Measurements from ENCODE around the gene RPTN.

RPTN gene, protein sequence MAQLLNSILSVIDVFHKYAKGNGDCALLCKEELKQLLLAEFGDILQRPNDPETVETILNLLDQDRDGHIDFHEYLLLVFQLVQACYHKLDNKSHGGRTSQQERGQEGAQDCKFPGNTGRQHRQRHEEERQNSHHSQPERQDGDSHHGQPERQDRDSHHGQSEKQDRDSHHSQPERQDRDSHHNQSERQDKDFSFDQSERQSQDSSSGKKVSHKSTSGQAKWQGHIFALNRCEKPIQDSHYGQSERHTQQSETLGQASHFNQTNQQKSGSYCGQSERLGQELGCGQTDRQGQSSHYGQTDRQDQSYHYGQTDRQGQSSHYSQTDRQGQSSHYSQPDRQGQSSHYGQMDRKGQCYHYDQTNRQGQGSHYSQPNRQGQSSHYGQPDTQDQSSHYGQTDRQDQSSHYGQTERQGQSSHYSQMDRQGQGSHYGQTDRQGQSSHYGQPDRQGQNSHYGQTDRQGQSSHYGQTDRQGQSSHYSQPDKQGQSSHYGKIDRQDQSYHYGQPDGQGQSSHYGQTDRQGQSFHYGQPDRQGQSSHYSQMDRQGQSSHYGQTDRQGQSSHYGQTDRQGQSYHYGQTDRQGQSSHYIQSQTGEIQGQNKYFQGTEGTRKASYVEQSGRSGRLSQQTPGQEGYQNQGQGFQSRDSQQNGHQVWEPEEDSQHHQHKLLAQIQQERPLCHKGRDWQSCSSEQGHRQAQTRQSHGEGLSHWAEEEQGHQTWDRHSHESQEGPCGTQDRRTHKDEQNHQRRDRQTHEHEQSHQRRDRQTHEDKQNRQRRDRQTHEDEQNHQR

DNA sequence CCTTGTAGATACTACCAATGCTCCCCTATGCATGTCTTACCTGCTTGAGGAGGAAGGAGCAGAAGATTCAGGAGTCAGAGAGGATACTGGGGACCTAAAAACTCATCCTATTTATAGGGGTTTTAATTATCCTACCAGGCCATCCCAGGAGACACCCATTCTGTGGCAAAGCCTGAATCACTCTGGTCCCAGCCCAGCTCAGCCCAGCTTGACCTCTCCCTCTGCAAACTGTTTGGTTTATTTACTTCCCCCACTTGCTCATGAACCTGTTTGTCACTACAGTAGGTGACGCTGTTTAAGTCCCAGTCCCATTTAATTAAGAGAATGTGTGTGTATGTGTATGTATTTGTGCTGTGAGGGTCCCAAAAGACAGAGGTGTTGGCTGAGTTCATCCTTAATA lies at the start of gene RPTN:
RPTN (minus strand) TSS at position 85 of the 400 bp plus-strand sequence. CDS start 1,339 bp downstream, outside the sequence.
- DNase-seq (ENCODE audit: low spot score), result no peak

DNA sequence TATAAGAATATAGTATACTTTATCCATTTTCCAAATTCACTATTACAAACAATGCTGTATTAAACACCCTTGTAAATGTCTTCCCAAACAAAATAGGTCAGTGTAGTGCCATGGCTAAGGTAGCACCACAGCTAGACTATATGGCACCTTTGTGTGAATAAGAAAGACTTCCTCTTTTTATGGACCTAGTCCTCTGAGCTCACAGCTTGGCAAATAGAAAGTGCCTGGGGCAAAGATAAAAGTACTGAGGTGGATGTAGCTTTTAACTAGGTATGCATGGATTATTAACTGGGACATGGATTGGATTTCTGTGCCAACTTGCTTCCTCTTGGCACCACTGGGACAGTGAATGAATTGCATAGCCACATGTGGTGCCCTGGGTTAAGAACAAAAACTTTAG lies 40.0 kb upstream of the RPTN start:
- DNase-seq (ENCODE audit: low spot score), result no peak

DNA sequence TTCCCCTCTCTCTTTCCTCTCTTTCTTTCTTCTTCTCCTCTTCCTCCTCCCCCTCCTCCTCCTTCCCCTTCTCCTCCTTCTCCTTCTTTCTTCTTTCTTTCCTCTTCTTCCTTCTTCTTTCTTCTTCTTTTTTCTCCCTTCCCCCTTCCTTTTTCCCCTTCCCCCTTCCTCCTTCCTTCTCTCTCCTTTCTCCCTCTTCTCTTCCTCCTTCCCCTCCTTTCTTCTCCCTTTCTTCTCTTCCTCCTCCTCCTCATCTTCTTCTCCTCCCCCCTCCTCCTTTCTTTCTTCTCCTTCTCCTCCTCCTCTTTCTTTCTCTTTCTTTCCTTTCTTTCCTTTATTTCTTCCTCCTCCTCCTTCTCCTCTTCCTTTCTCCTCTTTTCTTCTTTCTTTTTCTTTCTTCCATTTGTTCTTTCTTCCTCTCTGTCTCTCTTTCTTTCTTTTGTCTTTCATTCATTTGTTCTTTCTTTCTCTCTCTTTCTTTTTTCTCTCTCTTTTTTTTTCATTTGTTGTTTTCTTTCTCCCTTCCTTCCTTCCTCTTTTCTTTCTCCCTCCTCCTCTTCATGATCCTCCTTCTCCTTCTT lies 38.4 kb upstream of the RPTN start:
- DNase-seq (ENCODE audit: low spot score), result no peak

DNA sequence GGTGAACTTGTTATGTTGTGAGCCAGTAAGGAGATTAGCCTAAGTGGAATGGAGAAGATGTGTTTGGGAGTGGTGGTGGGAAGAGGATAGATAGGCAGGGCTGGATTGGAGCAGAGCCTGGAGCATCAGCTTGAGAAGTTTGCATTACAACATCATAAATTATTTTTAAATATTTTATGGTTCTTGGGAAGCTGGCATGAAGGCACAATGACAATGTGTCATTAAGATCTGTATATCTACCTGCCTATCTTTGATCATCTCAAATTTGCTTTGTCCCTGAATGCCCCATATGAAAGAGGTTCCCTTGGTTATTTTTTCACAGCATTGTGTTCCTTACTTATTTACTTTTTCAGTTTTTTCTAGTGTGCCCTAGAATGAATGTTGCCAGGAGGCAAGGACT lies 32.7 kb upstream of the RPTN start:
- DNase-seq (ENCODE audit: low spot score), result no peak

DNA sequence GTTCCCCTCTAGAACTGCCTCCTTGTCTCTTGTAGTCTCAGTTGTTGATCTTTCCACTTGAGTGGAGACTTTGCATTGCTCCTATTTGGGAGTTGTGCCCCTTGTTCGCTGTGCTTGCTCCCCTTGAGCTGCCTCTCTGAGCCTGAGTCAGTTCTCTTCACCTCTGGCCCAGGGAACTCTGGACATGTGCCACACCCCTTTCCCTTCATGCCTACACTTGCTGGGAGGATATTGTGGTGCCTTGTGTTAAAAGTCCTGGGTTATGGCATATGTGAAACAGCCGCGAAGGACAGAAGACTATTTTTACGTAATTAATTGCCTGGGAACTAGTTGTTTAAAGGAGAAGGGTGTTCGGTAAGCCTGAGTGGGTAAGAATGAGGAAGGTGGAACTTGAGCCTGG lies 32.2 kb upstream of the RPTN start:
- no peak for DNase-seq (ENCODE audit: low spot score)

DNA sequence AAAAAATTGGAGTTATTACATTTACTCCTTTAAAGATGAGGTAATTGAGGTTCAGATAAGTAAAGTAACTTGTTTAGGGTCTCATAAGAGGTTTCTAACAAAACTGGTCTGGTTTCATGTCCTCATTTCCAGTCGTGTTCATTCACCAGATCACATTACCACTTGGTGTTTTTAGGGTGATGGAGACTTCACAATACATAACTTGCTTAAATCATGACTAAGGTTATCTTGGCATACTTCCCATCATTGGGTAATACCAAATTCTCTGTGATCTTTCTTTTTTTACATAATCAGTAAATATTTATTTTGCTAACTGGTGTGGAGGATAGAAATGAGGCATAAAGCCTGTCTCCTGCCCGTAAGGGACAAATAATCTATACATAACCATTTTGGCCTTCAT lies 31.6 kb upstream of the RPTN start:
- DNase-seq (ENCODE audit: low spot score), result no peak

DNA sequence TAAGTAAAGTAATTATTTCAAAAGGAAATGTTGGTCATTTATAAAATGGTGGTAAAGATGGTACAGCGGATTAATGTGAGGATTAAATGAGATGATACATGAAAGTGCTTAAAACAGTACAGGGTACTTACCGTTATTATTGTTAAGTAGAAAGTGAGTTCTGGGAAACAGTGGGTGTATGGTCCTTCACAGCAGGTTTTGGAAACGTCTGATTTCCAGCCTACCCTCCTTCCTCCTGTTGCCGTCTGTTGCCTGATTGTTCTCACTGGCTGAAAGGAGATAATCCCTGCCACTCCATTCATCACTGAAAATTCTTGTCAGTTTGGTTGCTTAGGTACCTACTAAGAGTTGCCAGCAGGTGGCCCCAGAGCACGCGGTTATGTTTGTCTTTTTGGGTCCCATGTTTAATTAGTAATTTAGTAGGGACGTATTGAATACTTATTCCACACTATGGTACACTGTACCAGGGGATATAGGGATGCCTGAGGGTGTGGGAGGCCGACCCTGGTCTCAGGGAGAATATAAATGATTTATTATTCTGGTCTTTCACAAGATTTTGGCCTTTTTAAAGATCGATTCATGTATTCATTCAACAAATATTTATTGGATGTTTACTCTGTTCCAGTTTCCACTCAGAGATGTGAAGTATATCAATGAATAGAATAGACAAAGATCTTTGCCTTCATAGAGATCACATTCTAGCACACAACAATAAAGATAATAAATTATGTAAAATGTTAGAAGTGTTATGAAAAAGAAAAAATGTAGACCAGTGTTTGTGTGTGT lies 30.8 kb upstream of the RPTN start:
- DNase-seq (ENCODE audit: low spot score), result peak; percentile 77

DNA sequence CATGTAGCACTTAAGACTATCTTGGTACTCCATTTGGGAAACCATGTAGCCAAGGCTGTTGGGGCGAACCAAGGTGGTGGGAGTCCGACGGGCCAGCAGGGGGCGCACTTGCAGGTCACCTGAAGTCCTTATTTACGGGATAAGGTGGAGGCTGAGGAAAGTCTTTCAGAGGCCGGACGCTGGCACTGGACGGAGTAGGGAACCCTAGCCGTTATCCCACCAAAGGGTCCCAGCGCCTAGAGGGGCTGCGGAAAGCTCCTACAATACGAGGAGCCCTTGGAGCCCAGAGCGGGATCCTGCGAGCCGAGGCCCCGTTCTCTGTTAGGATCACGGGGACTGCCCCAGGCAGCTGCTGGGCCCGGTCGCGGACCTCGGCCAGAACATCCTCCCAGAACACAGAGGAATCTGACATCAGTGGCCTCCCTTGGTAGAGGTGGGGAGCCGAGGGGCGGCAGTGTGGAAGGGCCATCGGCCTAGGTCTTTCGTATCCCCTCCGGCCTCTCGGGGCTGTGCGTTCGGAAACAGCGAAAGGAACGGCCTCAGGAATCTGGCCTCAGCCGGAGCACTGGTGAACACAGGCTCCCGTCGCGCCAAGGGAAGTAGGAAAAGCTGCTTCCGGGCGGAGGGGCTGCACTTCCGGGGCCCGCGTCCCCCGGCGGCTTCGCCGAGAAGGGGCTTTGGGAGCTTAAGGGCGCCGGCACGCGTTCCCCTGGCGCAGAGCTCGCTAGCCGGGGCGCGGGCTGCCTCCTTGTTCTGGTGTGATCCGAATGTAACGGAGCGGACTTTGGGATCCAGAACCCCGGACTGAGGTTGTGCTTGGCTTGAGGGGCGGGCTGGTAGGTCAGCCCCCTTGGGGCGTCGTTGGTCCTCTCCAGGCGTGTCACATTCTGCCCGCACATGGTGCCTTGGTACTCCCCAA lies 29.9 kb upstream of the RPTN start:
- peak; percentile 81 for DNase-seq (ENCODE audit: low spot score)

DNA sequence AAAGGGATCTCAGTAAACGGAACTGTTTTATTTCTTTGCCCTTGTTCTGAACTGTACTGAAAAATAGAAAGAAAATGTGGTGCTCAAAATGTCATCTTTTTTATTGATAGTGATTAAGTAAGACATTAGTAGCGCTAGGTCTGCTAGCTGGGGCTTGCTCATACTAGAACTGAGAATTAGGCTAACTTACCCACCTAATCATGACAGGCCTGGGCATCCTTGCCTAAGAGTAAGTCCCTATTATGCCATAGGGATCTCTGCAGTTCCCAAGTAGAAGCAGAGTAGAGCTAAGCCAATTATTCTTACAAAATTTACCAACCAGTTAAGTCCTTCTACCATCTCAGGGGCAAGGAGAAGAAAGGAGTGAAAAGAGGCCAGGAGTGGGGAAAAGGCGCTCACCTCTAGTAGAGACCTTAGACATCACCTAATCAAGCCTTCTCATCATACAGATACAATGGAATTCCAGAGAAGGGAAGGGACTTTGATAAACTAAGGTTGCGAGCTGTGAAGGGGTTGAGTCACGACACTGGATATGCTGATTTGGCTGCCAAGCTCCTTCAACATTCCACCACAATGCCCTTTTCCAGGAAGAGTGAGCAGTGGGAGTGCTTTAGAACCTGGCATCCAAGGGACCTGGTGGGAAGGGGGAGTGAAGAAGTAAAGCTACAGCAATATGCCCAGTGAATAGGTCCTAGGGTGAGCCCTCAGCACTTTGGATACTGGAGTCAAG lies 27.7 kb upstream of the RPTN start:
- peak; percentile 28 for DNase-seq (ENCODE audit: low spot score)

DNA sequence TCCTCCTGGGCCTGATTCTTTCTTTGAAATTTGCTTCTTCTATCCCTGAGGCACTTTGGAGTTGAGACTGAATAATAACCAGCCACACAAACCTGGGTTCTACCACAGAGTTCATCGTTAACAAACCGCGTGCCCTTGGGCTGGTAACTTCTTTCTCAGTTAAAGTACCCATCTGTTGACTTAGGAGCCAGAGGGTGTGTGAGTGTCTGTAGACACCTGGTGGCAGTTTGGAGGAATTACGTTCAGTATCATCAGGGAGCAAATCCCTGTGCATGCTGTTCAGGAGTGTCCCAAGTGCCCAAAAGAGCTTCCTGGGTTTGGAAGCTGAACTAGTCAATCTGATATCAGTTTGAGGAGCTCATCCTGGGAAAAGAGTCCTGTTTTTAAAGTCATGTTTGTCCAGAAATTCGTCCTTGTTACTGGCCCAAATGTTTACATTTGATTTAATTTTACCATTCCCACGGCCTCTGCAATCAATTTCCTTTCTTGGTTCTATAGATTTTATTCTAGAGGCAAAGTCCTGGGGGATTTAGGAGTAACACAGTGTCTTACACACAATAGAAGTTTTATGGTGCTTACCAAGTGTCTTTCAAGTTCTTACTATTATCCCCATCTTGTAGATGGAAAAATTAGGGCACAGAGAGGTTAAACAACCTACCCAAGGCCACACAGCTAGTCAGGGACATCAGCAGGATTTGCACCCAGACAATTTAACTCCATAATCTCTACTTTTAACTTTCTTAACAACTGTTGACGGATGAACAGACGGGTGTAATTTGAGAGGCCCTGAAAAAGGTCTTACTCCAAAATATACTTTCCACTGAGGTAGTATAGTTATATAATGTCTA lies 26.7 kb upstream of the RPTN start:
- DNase-seq (ENCODE audit: low spot score), result peak; percentile 75

DNA sequence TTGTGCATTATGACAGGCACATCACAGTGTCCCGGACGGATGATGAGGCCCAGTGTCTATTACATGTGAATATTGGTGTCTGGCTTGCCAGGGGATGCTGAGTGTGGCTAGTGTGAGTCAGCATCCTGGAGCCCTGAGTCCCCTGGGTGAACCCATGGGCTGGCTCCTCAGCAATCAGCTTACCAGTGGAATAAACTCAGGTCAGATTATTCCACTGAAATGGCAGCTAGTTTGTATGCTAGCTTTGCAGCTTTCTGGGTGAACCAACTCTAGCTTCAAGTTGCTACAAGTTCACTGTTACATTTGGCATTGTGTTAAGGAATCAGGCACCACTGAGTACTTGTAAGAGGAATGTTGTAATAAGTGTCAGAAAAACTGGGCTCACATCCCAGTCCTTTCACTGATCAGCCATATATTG lies 23.9 kb upstream of the RPTN start:
- peak; percentile 85 for DNase-seq (ENCODE audit: low spot score)

DNA sequence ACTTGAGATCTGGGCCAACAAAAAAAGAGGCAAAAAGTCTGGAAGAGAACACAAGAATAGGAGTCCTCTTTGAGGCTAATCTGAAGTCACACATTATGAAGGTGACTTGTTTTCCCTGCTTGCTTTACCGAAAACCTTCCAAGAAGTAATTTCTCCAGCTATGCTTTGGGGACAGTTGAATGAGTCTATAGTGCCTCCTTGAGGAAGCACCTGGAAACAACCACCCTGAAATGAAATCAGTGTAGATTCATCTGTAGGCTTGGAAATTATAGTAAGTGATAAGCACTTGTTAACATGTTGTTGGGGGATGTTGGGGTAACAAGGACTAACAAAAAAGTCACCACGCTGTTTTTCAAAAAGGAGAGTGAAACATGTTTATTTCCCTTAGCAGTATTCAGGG lies 23.4 kb upstream of the RPTN start:
- DNase-seq (ENCODE audit: low spot score), result peak; percentile 56

DNA sequence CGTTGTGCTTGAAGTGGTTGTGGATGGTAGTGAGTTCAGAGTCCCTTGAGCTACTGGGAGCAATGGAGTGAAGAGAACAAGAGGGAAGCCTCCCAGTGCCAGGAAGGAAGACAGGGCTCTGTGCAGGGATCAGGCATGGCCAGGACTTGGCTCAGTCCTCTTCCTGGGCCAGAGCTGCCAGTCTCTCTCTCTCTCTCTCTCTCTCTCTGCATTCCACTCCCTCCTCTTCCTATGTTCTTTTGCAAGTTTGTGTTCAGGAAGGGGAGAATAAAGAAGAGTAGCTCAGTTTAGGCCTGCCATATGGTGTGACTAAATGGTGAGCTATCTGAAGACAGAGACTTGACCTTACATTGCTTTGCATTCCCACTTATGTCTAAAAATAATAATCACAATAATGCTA lies 20.5 kb upstream of the RPTN start:
- peak; percentile 34 for DNase-seq (ENCODE audit: low spot score)

DNA sequence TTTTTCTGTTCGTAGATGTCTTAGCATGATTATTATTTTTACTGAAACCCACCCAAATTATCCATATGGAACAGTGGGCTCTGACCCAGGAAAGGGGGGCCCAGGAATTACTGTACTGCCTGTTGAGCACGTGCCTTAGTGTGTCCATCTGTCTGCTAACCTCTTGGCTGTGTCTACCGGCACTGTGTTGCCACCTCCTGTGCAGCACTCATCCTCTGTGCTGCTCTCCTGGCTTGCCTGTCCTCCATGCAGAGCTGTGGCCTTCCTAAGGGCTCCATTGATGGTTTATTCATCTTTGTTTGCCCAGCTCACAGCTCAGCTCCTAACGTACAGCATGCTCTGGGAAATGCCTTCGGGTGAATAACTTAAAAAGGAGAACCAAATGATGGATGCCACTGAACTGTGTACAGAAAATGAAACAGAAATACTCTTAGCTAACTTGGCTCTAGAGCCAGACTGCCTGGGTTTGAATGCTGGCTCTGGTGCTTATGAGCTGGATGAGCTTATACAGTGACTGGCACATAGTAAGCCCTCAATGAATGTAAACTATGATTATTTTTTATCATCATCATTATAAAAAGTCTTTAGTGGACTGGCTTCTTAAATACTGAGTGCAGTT lies 11.4 kb upstream of the RPTN start:
- DNase-seq (ENCODE audit: low spot score), result no peak

DNA sequence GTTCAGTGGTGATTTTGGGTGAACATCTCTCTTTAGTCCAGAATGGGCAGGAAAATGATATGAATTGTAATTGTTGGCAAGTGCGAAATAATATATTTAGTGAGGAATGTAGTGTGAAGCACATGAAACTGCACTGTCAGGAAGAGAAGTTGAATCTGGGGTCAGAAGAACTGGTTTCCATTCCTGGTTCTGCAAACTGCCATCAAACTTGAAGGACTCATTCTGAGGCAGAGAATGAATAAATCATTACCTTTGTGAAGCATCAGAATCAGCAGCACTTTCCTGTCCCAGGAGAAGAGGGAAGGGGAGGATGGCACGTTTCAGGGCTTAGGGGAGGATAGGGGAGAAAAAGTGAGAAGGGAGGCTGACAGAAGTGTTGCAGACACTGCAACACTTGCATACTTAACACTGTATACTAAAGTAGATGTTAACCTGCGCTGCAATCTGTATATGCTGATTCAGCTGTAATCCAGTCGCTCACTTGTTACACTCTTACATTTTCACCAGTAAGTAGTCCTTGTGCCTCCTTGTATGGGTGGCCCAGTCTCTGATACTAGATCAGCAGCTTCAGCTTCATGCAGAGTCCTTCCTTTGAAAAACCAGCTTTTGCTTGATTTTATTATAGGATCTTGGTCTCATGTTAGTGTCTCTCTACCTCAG lies 10.5 kb upstream of the RPTN start:
- DNase-seq (ENCODE audit: low spot score), result peak; percentile 23

DNA sequence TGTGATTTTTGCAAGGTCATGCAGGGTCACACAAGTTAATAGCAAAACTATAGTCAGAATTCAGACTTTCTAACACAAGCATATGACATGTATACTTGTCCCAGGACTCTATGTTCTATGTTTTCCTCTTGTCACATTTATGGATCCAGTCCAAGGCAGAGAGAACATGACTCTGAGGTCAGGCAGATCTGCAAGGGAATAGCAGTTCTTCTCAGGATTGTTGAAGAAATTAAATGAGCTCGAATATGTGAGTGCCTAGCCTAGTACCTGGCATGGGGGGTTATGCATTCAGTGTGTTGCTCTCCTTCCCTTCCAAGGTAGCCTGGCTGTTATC lies 9.5 kb upstream of the RPTN start:
- DNase-seq (ENCODE audit: low spot score), result no peak

DNA sequence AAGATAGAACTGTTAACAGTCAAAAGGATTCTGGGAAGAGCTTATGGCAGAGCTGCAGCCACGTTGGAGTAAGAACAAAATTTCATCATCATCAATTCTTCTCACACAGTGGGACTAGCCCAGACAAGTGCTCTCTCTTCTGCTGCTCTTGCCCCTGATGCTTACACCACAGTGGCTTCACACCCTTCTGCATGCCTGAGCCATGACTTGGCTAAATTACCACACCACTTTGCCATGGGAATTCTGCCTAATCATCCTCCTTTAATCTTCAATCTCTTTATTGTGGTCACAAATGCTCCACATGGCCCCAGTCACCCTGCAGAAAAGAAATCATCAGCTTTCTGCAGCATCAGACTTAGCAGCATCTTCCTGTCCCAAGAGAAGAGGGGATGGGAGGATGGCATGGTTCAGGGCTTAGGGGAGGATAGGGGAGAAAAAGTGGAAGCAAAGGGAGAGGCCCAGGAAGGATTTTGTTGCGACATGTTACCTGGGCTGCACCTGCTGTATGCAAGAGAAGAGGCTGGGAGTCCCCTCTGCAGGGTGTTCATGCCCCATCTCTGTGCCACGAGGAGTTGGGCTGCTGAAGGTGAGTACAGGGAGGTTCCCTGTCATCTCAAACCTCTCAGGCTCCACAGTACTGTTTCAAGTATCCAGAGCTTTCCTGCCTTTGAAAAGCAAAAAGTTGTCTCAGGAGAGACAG lies 9.0 kb upstream of the RPTN start:
- peak; percentile 97 for DNase-seq (ENCODE audit: low spot score)

DNA sequence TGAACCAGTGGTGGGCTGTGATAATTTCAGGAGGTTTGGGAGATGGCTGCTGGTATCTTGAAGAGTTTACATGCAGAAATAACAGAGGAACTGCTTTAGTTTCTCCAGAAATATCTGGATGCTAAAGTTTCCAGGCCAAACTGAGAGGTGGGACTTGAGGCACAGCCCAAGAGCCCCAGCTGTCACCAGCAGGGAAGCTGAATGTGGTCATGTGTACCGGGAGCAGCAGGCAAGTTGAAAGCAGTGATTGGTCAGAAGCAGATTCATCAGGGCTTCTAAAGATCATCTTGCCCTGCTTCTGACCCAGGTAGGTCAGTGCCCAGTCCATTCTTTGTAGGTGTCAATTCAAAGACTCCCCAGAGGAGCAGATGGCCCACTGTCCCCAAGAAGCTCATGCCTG lies 7.9 kb upstream of the RPTN start:
- DNase-seq (ENCODE audit: low spot score), result no peak

Data from kidney tubule cell (primary cell).